ENCODE measurements around the gene TINCR. TPM values are rescaled to one million over a fixed set of nuclear protein-coding genes. Genes with fewer than 3 reads are reported as not detected.

Gene TINCR
- total and polyA plus RNA-seq, 2 donors (not counting 3 experiments of a cell fraction or from before 2014, with no cell fraction given), result 0.01 TPM; not detected in 1

- H3K4me1 ChIP-seq (ENCODE audit: control insufficient read depth, extremely low read depth, insufficient read depth, low read length), result no peaks in the 10 kb centered on the region
- no TSS peak for BruUV-seq (replicated peaks)
- H3K27me3 ChIP-seq (ENCODE audit: control insufficient read depth in 2 of 2, insufficient read depth in 2 of 2, low read length in 2 of 2), result no peaks in the 10 kb centered on the region
- H3K4me3 ChIP-seq (replicated peaks in 1 of 3; ENCODE audit: insufficient read depth in 1 of 3, low read depth in 1 of 3, low read length in 3 of 3), result no peak overlapping the region
- H3K4me2 ChIP-seq (ENCODE audit: insufficient read depth, low read length), result no peak overlapping the region
- CTCF ChIA-PET, result no interaction called here
- H3K27ac ChIP-seq (ENCODE audit: insufficient read depth, low read depth, low read length), result no peak overlapping the region
- H4K20me1 ChIP-seq (replicated peaks; ENCODE audit: control insufficient read depth, extremely low read depth, insufficient read depth, low read length), result no peaks in the 10 kb centered on the region
- H3K79me2 ChIP-seq (ENCODE audit: control insufficient read depth, insufficient read depth, low read length), result peaks cover 2% of the 10 kb centered on the region
- peaks cover 29 to 72% of the 10 kb centered on the region in 2 experiments for H3K36me3 ChIP-seq (ENCODE audit: control insufficient read depth in 2 of 2, extremely low read depth in 1 of 2, insufficient read depth in 2 of 2, low read length in 2 of 2)
- dilution Hi-C loops (cut with MboI; ENCODE audit: extremely low pct_ligation_motif_present, low sequenced_read_pairs), result no loop called here
- no peak overlapping the region for H2AFZ ChIP-seq (ENCODE audit: low read depth, low read length)
- no peak overlapping the region for H3K9ac ChIP-seq (replicated peaks; ENCODE audit: extremely low read depth, insufficient read depth, low read length)
- POLR2A ChIA-PET, result no interaction called here
- FAIRE-seq, result no peak
- intact Hi-C loops (cut with micrococcal nuclease), result no loop called here
- no peaks in the 10 kb centered on the region for H3K9me1 ChIP-seq (replicated peaks; ENCODE audit: control insufficient read depth, extremely low read depth, insufficient read depth, low read length)
- no peaks in the 10 kb centered on the region for H3K9me3 ChIP-seq (replicated peaks; ENCODE audit: control insufficient read depth, insufficient read depth, low read length)
- DNase-seq (ENCODE audit: low read depth, low spot score), result no peak
- TF ChIP-seq POLR2A (IDR thresholded peaks at IDR 0.05; ENCODE audit: low read depth, low read length) (no peak), POLR2AphosphoS5 (IDR thresholded peaks at IDR 0.05; ENCODE audit: insufficient read depth, low read depth, low read length) (no peak), FOS (IDR thresholded peaks at IDR 0.05; ENCODE audit: borderline replicate concordance, insufficient read depth, low read length) (no peak), GATA2 (IDR thresholded peaks at IDR 0.05; ENCODE audit: insufficient read depth, insufficient read length, low read depth, low read length) (no peak), MYC (IDR thresholded peaks at IDR 0.05; ENCODE audit: low read depth, low read length) (no peak), JUN (IDR thresholded peaks at IDR 0.05; ENCODE audit: borderline replicate concordance, insufficient read depth, insufficient read length, low read depth) (no peak), EZH2 (IDR thresholded peaks at IDR 0.05; ENCODE audit: borderline replicate concordance, low read depth, low read length, severe bottlenecking) (no peak)
- TF ChIP-seq, protein P1, sequence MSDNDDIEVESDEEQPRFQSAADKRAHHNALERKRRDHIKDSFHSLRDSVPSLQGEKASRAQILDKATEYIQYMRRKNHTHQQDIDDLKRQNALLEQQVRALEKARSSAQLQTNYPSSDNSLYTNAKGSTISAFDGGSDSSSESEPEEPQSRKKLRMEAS (IDR thresholded peaks at IDR 0.05; ENCODE audit: insufficient read depth, insufficient read length), result no peak
- TF ChIP-seq, protein P2, sequence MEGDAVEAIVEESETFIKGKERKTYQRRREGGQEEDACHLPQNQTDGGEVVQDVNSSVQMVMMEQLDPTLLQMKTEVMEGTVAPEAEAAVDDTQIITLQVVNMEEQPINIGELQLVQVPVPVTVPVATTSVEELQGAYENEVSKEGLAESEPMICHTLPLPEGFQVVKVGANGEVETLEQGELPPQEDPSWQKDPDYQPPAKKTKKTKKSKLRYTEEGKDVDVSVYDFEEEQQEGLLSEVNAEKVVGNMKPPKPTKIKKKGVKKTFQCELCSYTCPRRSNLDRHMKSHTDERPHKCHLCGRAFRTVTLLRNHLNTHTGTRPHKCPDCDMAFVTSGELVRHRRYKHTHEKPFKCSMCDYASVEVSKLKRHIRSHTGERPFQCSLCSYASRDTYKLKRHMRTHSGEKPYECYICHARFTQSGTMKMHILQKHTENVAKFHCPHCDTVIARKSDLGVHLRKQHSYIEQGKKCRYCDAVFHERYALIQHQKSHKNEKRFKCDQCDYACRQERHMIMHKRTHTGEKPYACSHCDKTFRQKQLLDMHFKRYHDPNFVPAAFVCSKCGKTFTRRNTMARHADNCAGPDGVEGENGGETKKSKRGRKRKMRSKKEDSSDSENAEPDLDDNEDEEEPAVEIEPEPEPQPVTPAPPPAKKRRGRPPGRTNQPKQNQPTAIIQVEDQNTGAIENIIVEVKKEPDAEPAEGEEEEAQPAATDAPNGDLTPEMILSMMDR (IDR thresholded peaks at IDR 0.05; ENCODE audit: extremely low read depth in 1 of 2, insufficient read depth in 1 of 2, low read depth in 1 of 2, low read length in 2 of 2), result no peak
Measured at GRCh38 chr19:5593343-5594255, 25.8 kb upstream of the TINCR start.

All from endothelial cell of umbilical vein (primary cell).